Measurements from ENCODE around the gene SWI5. TPM values are rescaled to one million over a fixed set of nuclear protein-coding genes. Genes with fewer than 3 reads are reported as not detected.

The SWI5 gene
- total and polyA plus RNA-seq, 7 donors = 10.0 to 24.7 (median 20.1) TPM

DNA sequence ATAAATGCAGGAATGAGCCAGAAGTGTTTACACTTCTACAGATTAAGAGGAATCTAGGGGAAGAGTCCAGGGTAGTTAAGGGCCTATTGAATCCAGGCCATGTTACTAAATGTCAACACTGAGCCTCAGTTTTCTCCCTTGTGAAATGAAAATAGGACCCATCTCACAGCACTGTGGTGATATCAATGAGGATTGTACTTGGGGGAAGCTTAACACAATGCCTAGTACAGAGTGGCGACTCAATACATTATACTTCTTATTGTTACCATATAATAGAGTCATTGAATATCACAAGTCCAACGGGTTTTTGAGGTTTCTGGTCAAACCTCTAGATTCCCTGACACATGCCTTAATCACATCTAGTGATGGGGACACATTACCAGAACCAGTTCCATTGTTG is 41.6 kb downstream of the SWI5 start:
- intact Hi-C loops (cut with DNase I) = no loop called here
- peaks cover 0 to 83% of the 10 kb centered on the region in 2 donors for H3K36me3 ChIP-seq (ENCODE audit: insufficient read depth in 1 of 2, low read depth in 1 of 2)

DNA sequence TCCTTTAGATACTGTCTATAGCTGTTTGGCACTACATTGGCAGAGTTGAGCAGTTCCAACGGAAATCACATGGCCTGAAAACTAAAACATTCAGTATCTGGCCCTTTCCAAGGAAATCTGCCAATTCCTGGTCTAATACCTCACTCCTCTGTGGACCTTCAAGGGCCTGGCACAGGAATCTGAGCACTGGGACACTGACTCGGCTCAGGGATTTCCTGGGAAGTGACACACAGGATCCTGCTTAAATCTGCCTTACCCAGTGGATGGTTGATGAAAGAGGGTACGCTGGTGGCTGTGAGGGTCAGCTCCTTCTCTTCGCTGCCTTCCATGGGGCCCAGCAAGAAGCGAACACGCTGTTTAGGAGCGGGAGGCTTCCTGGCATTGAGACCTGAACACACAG is 45.3 kb downstream of the SWI5 start:
- ATAC-seq (no peak), DNase-seq (no peak)
- H3K27ac ChIP-seq = no peak overlapping the region
- intact Hi-C loops (cut with DNase I) = no loop called here
- TF ChIP-seq, protein P1, sequence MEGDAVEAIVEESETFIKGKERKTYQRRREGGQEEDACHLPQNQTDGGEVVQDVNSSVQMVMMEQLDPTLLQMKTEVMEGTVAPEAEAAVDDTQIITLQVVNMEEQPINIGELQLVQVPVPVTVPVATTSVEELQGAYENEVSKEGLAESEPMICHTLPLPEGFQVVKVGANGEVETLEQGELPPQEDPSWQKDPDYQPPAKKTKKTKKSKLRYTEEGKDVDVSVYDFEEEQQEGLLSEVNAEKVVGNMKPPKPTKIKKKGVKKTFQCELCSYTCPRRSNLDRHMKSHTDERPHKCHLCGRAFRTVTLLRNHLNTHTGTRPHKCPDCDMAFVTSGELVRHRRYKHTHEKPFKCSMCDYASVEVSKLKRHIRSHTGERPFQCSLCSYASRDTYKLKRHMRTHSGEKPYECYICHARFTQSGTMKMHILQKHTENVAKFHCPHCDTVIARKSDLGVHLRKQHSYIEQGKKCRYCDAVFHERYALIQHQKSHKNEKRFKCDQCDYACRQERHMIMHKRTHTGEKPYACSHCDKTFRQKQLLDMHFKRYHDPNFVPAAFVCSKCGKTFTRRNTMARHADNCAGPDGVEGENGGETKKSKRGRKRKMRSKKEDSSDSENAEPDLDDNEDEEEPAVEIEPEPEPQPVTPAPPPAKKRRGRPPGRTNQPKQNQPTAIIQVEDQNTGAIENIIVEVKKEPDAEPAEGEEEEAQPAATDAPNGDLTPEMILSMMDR (IDR thresholded peaks at IDR 0.05) = no peak
- H3K4me3 ChIP-seq = peak overlapping the region; percentile 76
- no peaks in the 10 kb centered on the region for H3K27me3 ChIP-seq (ENCODE audit: insufficient read depth in 3 of 3, low read length in 2 of 3)
- peaks cover 20% of the 10 kb centered on the region for H3K4me1 ChIP-seq
- H3K9me3 ChIP-seq = no peaks in the 10 kb centered on the region
- peaks cover 0 to 67% of the 10 kb centered on the region in 2 donors for H3K36me3 ChIP-seq (ENCODE audit: insufficient read depth in 1 of 2, low read depth in 1 of 2)
- 75 to 80% (median 78%) methylated on average over 7 of the region's 7 CpGs for WGBS, 3 donors

More for the DNA sequence above, 41.6 kb downstream of the SWI5 start:
- H3K4me1 ChIP-seq = peaks cover 9% of the 10 kb centered on the region
- no peak overlapping the region for H3K27ac ChIP-seq
- 74 to 91% (median 89%) methylated on average over 2 of the region's 2 CpGs for WGBS, 3 donors
- TF ChIP-seq, protein P1 (IDR thresholded peaks at IDR 0.05) = no peak
- H3K4me3 ChIP-seq = no peak overlapping the region
- no peaks in the 10 kb centered on the region for H3K9me3 ChIP-seq
- DNase-seq (no peak), ATAC-seq (no peak)
- no peaks in the 10 kb centered on the region for H3K27me3 ChIP-seq (ENCODE audit: insufficient read depth in 3 of 3, low read length in 2 of 3)

DNA sequence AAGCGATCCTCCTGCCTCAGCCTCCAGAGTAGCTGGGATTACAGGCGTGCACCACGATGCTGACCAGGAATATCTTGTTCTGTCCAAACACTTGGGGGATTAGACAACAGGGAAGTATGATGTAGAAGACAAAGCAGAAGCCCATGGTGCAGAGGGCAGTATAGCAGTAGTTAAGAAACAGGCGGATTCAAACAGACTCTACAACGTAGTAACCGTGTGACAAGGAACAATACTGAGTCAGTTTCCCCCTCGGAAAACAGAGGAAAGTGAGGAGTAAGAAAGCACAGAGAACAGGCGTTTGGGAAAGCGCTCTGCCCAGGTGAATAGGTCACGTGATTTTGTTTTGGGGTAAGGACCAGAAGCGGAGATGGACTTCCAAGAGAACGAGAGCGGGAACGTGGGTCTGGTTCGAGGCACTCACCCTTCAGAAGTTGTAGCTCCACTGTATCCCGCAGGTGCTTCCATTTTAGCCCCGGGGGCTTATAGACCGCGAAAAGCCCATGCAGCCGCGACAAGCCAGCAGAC is 45.9 kb downstream of the SWI5 start:
- peaks cover 0 to 67% of the 10 kb centered on the region in 2 donors for H3K36me3 ChIP-seq (ENCODE audit: insufficient read depth in 1 of 2, low read depth in 1 of 2)
- ATAC-seq = peak in 2 of 4 donors; percentile 4 to 20

DNA sequence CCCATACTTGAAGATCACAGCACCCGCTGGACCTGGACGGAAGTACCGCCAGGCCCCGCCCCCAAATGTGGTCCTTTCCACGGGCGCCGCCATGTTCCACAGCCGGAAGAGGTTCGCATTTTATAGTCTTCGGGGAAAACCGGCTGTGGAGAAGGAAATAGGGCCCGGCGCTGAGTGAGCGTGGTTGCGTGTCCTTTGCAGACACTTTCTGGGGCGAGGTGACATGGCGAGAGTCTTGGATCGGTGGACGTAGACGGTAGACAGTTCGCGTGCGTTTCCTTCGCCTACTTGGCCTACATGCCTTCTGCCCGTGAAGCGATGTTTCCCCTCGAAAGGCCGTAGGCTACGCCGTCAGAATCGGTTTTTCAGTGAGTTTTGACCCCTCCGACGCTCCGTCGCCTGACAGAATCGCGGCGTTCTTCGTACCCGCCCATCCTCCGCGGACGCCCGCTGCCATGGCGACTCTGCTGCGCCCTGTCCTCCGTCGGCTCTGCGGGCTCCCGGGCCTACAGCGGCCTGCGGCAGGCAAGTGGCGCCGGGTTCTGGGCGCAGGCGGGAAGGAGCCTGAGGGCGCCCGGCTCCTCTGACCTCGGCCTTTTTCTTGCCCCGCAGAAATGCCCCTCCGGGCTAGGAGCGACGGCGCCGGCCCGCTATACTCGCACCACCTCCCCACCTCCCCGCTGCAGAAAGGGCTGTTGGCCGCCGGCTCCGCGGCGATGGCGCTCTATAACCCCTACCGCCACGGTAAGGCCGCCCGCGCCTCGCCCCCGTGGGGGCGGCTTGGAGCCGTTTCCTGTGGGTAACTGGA is 46.5 kb downstream of the SWI5 start, which contains the start of the genes COQ4 and TRUB2:
COQ4 (plus strand) TSS at position 436 of the 808 bp plus-strand sequence; CDS start at position 456, 20 bp downstream.
TRUB2 (minus strand) TSS at position 44 of the 808 bp plus-strand sequence; CDS start at position 5, 39 bp downstream.
- Histone ChIP-seq H3K27ac (peak within 1 kb of the TSS; percentile 88), H3K27me3 (ENCODE audit: insufficient read depth in 3 of 3, low read length in 2 of 3) (no peaks in the 10 kb centered on the region), H3K9me3 (no peaks in the 10 kb centered on the region), H3K4me1 (peaks cover 20% of the 10 kb centered on the region), H3K4me3 (peak within 1 kb of the TSS; percentile 76), H3K36me3 (ENCODE audit: insufficient read depth in 1 of 2, low read depth in 1 of 2) (peaks cover 0 to 67% of the 10 kb centered on the region in 2 donors)
- 0 to 1% (median 1%) methylated on average over 66 to 83 of the region's 83 CpGs for WGBS, 3 donors
- intact Hi-C loops (cut with DNase I) = no loop called here
- peak; percentile 94 to 96 for DNase-seq
- TF ChIP-seq, protein P1 (IDR thresholded peaks at IDR 0.05) = no peak
- ATAC-seq = peak; percentile 97 to 99 (median 99)

More for the DNA sequence above, 45.9 kb downstream of the SWI5 start:
- DNase-seq = no peak
- TF ChIP-seq, protein P1 (IDR thresholded peaks at IDR 0.05) = no peak
- intact Hi-C loops (cut with DNase I) = no loop called here
- peak overlapping the region; percentile 88 for H3K27ac ChIP-seq
- 1 to 2% (median 2%) methylated on average over 21 of the region's 21 CpGs for WGBS, 3 donors
- H3K4me1 ChIP-seq = peaks cover 20% of the 10 kb centered on the region
- H3K27me3 ChIP-seq (ENCODE audit: insufficient read depth in 3 of 3, low read length in 2 of 3) = no peaks in the 10 kb centered on the region
- H3K4me3 ChIP-seq = peak overlapping the region; percentile 76
- no peaks in the 10 kb centered on the region for H3K9me3 ChIP-seq

Measured in psoas muscle (tissue), 8 donors.